SIG-M5 (cell line): Measurements from ENCODE around the gene HAGHL.

Source experiments
- DNase-seq: peaks from one replicate; lab custom pipeline; 2025; lab: John Stamatoyannopoulos, UW

Gene HAGHL

DNA sequence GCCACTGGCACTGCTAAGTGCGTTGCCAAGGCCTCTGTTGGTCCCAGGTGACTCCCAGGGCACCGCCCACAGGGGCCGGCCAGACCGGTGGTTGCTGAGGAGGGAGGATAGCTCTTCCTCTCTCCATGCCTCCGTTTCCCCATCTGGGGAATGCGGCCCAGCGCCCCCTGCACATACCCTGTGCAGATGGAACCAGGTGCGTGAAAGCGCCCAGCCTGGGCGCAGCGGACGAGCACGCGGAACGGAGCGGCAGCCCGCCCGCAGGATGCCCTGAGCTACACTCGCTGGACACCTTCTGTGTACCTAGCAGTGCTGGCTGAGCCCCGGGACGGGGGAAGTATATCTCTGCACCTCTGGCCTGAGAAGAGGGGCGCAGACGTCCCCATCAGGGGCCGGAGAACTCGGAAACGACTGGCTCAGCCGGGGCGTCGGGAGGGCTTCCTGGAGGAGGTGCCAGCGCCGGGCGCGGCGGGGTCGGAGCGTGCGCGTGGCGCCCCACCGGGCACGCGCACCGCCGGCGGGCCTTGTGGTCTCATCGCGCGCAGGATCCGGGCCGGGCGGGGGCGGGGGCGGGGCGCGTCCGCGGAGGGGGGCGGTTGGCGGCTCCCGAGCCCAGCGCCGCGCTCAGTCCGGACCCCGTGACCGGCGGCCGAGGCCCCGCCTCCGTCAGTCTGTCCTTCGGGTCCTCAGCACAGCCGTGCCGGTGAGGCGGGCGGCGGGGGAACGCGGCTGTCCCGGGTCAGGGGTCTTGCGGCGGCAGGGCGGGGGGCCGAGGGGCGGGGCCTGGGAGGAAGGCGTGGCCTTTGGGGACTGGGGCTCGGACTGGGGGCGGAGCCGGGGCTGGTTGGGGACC lies at the start of gene HAGHL, which contains the start of gene CCDC78:
Gene HAGHL, plus strand, starts transcription at position 669 of the 853 bp plus-strand sequence. CDS start 404 bp downstream, outside the sequence.
Gene CCDC78, minus strand, starts transcription at position 6 of the 853 bp plus-strand sequence. CDS start 76 bp downstream, outside the sequence.
- DNase-seq = no peak

DNA sequence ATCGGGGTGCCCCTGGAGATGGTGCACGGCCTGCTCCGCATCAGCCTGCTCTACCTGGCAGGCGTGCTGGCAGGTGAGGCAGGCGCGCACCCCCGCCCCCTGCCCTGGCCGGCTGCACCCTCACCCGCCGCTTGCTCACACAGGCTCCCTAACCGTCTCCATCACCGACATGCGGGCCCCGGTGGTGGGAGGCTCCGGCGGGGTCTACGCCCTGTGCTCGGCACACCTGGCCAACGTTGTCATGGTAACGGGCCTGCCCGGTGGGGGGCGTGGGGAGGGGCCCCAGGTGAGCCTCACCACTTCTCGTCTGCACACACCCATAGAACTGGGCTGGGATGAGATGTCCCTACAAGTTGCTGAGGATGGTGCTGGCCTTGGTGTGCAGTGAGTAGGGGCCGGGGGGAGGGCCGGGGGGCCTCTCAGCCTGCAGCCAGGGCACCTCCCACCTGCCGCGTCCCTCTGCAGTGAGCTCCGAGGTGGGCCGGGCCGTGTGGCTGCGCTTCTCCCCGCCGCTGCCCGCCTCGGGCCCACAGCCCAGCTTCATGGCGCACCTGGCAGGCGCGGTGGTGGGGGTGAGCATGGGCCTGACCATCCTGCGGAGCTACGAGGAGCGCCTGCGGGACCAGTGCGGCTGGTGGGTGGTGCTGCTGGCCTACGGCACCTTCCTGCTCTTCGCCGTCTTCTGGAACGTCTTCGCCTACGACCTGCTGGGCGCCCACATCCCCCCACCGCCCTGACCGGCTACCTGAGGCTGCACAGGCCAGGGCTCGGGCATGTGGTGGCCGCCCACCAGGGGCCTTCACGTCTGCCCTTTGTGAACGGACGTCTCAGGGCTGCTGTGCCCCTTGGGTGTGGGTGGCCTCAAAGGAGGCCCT lies 49.4 kb upstream of the HAGHL start:
- no peak for DNase-seq

GRCh38 chr16:678209-678857 lies 48.6 kb upstream of the HAGHL start:
- DNase-seq = no peak

DNA sequence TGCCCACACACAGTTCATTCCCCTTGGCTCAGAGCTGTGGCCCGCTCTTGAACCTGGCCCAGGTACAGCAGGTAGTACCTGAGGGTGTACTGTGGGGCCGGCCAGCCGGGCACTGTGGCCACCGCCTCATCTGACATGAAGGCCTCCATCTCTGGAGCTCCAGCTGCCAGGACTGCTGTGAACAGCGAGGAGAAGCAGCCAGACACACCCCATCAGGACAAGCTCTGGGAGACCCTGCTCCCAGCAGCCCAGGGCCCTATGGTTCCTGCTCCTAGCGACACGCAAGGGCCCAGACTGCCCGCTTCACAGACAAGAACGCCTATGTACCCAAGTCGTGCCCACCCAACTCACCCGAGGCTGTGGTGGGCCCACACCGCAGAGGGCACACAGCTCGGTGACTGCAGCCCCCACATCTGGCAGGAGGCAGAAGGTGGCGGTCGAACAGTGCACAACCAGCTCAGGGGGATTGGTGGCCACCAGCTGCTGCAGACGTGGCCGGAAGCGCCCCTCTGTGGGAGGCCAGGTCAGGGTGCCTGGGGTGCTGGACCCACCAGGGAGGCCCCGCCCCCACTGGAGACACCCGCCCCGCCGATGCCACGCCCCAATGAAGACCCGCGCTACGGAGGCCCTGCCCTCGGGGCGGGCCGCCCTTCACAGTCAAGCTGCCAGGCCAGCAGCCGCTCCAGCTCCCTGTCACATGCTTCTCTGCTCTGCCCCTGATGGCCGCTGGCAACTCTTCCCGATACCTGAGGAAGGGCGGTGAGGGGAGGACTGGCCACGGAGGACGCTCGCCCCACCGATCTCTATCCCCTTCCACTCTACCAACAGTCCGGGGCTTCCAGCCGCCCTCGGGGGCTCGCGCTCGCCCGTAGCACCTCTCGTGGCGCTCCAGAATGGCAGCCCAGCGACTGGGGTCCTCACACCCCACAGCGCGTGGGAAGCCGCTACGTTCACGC lies 47.8 kb upstream of the HAGHL start:
- no peak for DNase-seq

DNA sequence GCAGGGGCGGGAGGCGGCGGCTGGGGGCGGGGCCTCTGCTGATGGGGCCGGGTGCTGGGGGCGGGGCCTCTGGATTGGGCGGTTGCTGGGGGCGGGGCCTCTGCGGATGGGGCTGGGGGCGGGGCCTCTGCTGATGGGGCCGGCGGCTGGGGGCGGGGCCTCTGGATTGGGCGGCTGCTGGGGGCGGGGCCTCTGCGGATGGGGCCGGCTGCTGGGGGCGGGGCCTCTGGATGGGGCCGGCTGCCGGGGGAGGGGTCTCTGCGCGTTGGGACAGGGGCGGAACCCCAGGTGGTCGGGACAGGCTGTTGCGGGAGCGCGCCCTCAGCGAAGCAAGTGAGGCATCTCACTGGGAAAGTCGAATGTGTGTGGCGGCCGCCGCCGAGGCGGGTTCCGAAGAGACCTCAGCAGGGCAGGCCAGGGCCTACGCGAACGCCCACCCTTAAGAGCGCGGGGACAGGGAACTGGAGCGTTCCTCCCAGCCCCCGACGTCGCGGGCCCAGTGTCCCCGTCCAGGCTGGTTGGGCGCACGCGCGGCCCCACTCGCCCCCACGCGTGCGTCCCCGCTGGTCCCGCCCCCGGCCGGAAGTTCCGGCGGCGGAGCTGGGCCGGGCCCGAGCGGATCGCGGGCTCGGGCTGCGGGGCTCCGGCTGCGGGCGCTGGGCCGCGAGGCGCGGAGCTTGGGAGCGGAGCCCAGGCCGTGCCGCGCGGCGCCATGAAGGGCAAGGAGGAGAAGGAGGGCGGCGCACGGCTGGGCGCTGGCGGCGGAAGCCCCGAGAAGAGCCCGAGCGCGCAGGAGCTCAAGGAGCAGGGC lies 46.9 kb upstream of the HAGHL start, which contains the start of gene STUB1:
Gene STUB1, plus strand, starts transcription at position 597 of the 811 bp plus-strand sequence. Its CDS starts 116 bp downstream, at position 713.
- no peak for DNase-seq

GRCh38 chr16:680625-680945 lies 46.3 kb upstream of the HAGHL start:
- no peak for DNase-seq

GRCh38 chr16:680967-681745 lies 45.8 kb upstream of the HAGHL start:
- no peak for DNase-seq

- no peak for DNase-seq
Observed at GRCh38 chr16:681746-682427, 45.0 kb upstream of the HAGHL start.

GRCh38 chr16:682493-683395 lies 44.2 kb upstream of the HAGHL start:
- DNase-seq = no peak

GRCh38 chr16:683396-684070 lies 43.4 kb upstream of the HAGHL start:
- no peak for DNase-seq

DNA sequence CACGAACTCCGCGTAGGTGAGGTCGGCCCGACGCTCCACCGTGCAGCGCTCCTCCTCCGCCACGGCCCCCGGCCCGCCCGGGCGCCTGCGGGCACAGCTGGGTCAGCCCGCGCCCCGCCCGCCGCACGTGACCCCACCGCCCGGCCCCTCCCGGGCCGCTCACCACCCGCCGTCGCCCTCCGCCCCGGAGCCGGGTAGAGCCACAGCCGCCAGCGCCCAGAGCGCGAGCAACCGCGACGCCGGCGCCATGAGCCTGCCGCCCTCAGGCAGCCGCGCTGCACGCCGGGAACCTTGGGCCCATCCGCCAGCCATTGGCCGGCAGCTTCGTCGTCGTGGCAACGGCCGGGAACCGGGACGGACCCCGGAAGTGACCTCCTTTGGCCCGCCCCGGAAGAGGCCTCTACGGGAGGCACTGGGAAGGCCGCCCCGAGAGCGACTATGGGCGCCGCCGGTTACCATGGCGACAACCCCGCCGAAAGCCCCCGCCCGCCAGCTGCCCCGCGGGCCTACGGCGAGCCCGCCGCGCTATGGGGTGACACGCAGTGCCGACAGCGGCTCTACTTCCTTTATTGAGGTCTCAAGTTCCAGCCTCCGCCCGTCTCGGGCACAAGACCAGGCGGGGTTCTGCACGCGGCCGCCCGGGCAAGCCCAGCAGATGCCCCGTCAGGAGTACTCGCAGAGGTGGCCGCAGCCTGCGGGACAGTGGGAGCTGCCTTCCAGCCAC lies 42.7 kb upstream of the HAGHL start, which contains the start of gene JMJD8:
Gene JMJD8, minus strand, starts transcription at position 264 of the 724 bp plus-strand sequence. Its CDS starts 15 bp downstream, at position 249.
- peak; percentile 75 for DNase-seq

DNA sequence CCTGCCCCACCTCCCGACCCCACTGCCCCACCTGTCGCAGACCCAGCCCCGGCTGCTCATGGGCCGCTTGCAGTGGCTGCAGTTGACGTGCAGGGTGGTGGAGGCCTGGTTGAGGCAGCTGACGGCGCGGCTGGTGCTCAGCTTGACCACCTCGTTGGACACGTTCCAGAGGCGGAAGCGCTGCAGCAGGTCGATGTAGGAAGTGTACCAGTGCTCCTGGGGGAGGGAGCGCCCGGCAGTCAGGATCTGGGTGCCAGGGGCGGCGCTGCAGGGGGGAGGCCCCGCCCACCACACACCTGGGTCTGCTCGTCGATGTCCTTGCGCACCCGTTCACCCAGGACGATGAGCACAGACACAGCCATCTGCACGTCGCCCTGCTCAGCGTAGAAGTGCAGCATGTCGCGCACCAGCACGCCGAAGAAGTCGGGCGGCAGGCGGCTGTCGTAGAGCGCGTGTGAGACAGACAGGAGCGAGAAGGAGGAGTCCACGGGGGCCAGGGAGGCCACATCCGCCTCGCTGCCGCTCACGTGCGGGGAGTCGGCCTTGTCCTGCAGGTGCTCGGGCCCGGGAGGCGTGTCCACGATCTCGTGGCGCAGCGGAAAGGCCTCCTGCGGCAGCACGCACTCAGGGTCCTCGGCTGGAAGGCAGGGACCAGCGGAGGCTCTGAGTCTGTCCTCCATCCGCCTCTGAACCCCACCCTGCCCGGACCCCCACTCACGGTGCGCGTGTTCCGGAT lies 41.8 kb upstream of the HAGHL start:
- no peak for DNase-seq

DNA sequence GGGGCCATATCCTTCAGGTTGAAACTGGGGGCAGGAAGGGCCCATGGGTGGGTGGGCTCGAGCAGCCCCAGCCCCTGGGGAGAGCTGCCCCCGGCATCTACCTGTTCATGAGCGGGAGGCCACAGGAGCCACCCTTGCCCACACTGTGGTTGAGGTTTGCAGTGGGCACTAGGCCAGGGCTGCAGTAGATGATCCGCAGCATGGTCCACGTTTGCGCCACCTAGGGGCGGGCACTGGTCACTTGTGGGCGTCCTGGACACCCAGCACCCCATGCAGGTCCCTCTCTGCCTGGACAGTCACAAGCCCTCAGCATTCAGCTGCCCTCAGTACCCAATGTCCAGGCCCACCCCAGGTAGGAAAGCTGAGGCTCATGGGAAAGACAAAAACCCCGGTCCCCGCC lies 40.9 kb upstream of the HAGHL start:
- no peak for DNase-seq

GRCh38 chr16:686459-687260 lies 40.2 kb upstream of the HAGHL start:
- DNase-seq = no peak

GRCh38 chr16:687499-687898 lies 39.4 kb upstream of the HAGHL start:
- no peak for DNase-seq
